Neural progenitor cell (in vitro differentiated cells): Measurements from ENCODE around the gene FOXE1. TPM values are rescaled to one million over a fixed set of nuclear protein-coding genes. Genes with fewer than 3 reads are reported as not detected.
A peak's percentile ranks its signal among the peaks of the same experiment; 100 is the strongest.

Experiments used
- DNase-seq: peaks from one replicate; pipeline ENCODE4 v3.0.0-alpha.2; 2016; ENCODE audit warnings: low spot score
- H2AFZ ChIP-seq: fragments of 200-600 bp; sonication (generic); replicated peaks from 2 replicates; pipeline ENCODE4 v1.6.1; 2016; ENCODE audit warnings: antibody characterized with exemption
- H3F3A ChIP-seq: fragments of 200-600 bp; sonication (generic); 2 replicates; pipeline ENCODE4 v1.6.1; 2016; ENCODE audit warnings: antibody characterized with exemption, low read depth
- H3K27ac ChIP-seq: fragments of 200-600 bp; sonication (generic); 2 replicates; pipeline ENCODE4 v1.5.1; 2016; ENCODE audit warnings: mild to moderate bottlenecking
- H3K27me3 ChIP-seq: fragments of 200-600 bp; sonication (generic); 2 replicates; pipeline ENCODE4 v1.6.1; 2016; ENCODE audit warnings: mild to moderate bottlenecking, moderate library complexity
- H3K36me3 ChIP-seq: fragments of 200-600 bp; sonication (generic); 2 replicates; pipeline ENCODE4 v1.5.1; 2016
- H3K4me1 ChIP-seq: fragments of 200-600 bp; sonication (generic); 2 replicates; pipeline ENCODE4 v1.6.1; 2016; ENCODE audit warnings: mixed run types
- H3K4me2 ChIP-seq: fragments of 200-600 bp; sonication (generic); 2 replicates; pipeline ENCODE4 v1.6.1; 2016
- H3K4me3 ChIP-seq: fragments of 200-600 bp; sonication (generic); 2 replicates; pipeline ENCODE4 v1.5.1; 2016
- H3K79me2 ChIP-seq: fragments of 200-600 bp; sonication (generic); 2 replicates; pipeline ENCODE4 v1.6.1; 2016; ENCODE audit warnings: low read depth
- H3K9ac ChIP-seq: fragments of 200-600 bp; sonication (generic); 2 replicates; pipeline ENCODE4 v1.6.1; 2016
- H3K9me3 ChIP-seq: fragments of 200-600 bp; sonication (generic); 2 replicates; pipeline ENCODE4 v1.5.1; 2016; ENCODE audit warnings: low read depth
- H4K20me1 ChIP-seq: fragments of 200-600 bp; sonication (generic); 2 replicates; pipeline ENCODE4 v1.6.1; 2016; ENCODE audit warnings: low read depth
- H3K27ac Mint-ChIP-seq: 3 replicates; pipeline ENCODE4 v1.8.0; 2021; ENCODE audit warnings: mixed read lengths
- H3K27me3 Mint-ChIP-seq: 2 replicates; pipeline ENCODE4 v1.8.0; 2022; ENCODE audit warnings: low read depth, mild to moderate bottlenecking, inconsistent platforms, moderate library complexity, mixed read lengths; ENCODE audit not compliant: insufficient read depth
- H3K36me3 Mint-ChIP-seq: 3 replicates; pipeline ENCODE4 v1.8.0; 2021; ENCODE audit warnings: mixed read lengths
- H3K4me1 Mint-ChIP-seq: 3 replicates; pipeline ENCODE4 v1.8.0; 2021; ENCODE audit warnings: mixed read lengths
- H3K4me3 Mint-ChIP-seq: 3 replicates; pipeline ENCODE4 v1.8.0; 2021; ENCODE audit warnings: mild to moderate bottlenecking, moderate library complexity, mixed read lengths
- H3K9me3 Mint-ChIP-seq: 3 replicates; pipeline ENCODE4 v1.8.0; 2020; ENCODE audit warnings: mixed read lengths
- CTCF ChIP-seq: fragments of 200-600 bp; sonication (generic); IDR thresholded peaks from 2 replicates; pipeline ENCODE4 v1.5.1; 2017; ENCODE audit warnings: antibody characterized with exemption, mild to moderate bottlenecking
- EZH2 ChIP-seq: fragments of 200-600 bp; sonication (generic); IDR thresholded peaks from 2 replicates; pipeline ENCODE4 v1.6.1; 2017; ENCODE audit warnings: antibody characterized with exemption, mild to moderate bottlenecking, moderate library complexity
- EZH2phosphoT487 ChIP-seq: fragments of 200-600 bp; sonication (generic); IDR thresholded peaks from 2 replicates; pipeline ENCODE4 v1.6.1; 2017; ENCODE audit warnings: antibody characterized with exemption
- total RNA-seq: library from RNA; depleted of rRNA; stranded (reverse); fragments of >200 nt; gene quantifications from 2 replicates; pipeline ENCODE4 v1.2.3, GENCODE V29; 2015; ENCODE audit warnings: low replicate concordance

The FOXE1 gene
- total RNA-seq, 1 donor from 2014 or later: not detected

GRCh38 chr9:97848480-97849237 is 4.4 kb upstream of the FOXE1 start:
- Histone ChIP-seq H3K4me3 (peak overlapping the region; percentile 30), H3K4me1 (peaks cover 19% of the 10 kb centered on the region), H3K36me3 (no peaks in the 10 kb centered on the region), H3K9ac (no peak overlapping the region), H3F3A (peaks cover 15% of the 10 kb centered on the region), H3K9me3 (no peaks in the 10 kb centered on the region), H4K20me1 (peaks cover 66% of the 10 kb centered on the region), H2AFZ (no peak overlapping the region), H3K4me2 (peak overlapping the region; percentile 72), H3K79me2 (no peaks in the 10 kb centered on the region), H3K27me3 (peaks cover 100% of the 10 kb centered on the region), H3K27ac (no peak overlapping the region)
- peaks cover 6% of the 10 kb centered on the region for H3K9me3 Mint-ChIP-seq
- H3K36me3 Mint-ChIP-seq: no peaks in the 10 kb centered on the region
- H3K4me1 Mint-ChIP-seq: peaks cover 8% of the 10 kb centered on the region
- no peak overlapping the region for H3K27ac Mint-ChIP-seq
- peak; percentile 59 for DNase-seq
- no peak for TF ChIP-seq CTCF
- TF ChIP-seq EZH2phosphoT487: peak; percentile 98
- peak; percentile 98 for TF ChIP-seq EZH2
- peaks cover 72% of the 10 kb centered on the region for H3K27me3 Mint-ChIP-seq
- no peak overlapping the region for H3K4me3 Mint-ChIP-seq

GRCh38 chr9:97849980-97850379 is 3.0 kb upstream of the FOXE1 start:
- no peaks in the 10 kb centered on the region for H3K36me3 ChIP-seq
- Mint-ChIP-seq H3K27me3 (peaks cover 79% of the 10 kb centered on the region), H3K4me1 (peaks cover 10% of the 10 kb centered on the region), H3K36me3 (no peaks in the 10 kb centered on the region), H3K27ac (no peak overlapping the region), H3K9me3 (peaks cover 6% of the 10 kb centered on the region), H3K4me3 (no peak overlapping the region)
- H3K79me2 ChIP-seq: no peaks in the 10 kb centered on the region
- peaks cover 72% of the 10 kb centered on the region for H4K20me1 ChIP-seq
- H3K9ac ChIP-seq: no peak overlapping the region
- H3K27me3 ChIP-seq: peaks cover 100% of the 10 kb centered on the region
- no peak overlapping the region for H3K4me2 ChIP-seq
- no peak overlapping the region for H3K27ac ChIP-seq
- H3F3A ChIP-seq: peaks cover 15% of the 10 kb centered on the region
- peaks cover 19% of the 10 kb centered on the region for H3K4me1 ChIP-seq
- H2AFZ ChIP-seq: no peak overlapping the region
- TF ChIP-seq EZH2 (no peak), EZH2phosphoT487 (no peak), CTCF (no peak)
- no peak overlapping the region for H3K4me3 ChIP-seq
- no peaks in the 10 kb centered on the region for H3K9me3 ChIP-seq
- no peak for DNase-seq

DNA sequence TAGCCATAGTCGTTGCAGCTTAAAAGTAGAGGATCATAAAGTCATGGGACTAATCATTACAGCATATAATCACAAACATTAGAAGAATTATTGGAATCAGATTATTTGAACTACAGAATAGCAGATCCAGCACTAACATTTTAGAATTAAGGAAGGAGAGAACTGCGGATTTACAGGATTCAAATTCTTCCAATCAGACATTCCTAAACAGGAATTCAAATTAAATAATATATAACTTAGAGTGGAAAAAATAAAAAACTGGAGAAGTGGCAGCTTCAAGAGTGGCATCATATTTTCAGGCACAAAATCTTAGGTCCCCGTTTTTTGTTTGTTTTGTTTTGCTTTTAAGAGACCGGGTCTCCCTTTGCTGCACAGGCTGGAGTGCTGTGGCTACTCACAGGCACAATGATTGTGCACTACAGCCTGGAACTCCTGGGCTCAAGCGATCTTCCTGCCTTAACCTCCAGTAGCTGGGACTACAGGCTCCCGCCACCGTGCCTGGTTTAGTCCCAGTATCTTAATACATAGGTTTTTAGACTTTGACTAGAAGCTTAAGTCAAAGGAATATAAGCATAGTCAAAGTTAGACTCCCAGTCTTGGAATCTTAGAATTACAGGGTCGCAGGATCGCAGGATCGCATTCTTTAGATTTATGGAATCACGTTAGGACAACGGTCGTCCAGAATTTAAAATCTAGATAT is 2.1 kb upstream of the FOXE1 start:
- no peak overlapping the region for H3K4me3 ChIP-seq
- H3K4me3 Mint-ChIP-seq: no peak overlapping the region
- H3K27me3 Mint-ChIP-seq: peaks cover 83% of the 10 kb centered on the region

More for the DNA sequence above, 2.1 kb upstream of the FOXE1 start:
- H3K9me3 ChIP-seq: no peaks in the 10 kb centered on the region
- no peaks in the 10 kb centered on the region for H3K36me3 Mint-ChIP-seq
- TF ChIP-seq EZH2 (peak; percentile 14), EZH2phosphoT487 (peak; percentile 60), CTCF (no peak)
- no peaks in the 10 kb centered on the region for H3K79me2 ChIP-seq
- H2AFZ ChIP-seq: no peak overlapping the region
- H3K4me1 ChIP-seq: peaks cover 19% of the 10 kb centered on the region
- peaks cover 81% of the 10 kb centered on the region for H4K20me1 ChIP-seq
- H3K4me1 Mint-ChIP-seq: peaks cover 10% of the 10 kb centered on the region
- H3K36me3 ChIP-seq: no peaks in the 10 kb centered on the region
- no peak overlapping the region for H3K4me2 ChIP-seq
- H3F3A ChIP-seq: peaks cover 19% of the 10 kb centered on the region
- H3K9me3 Mint-ChIP-seq: peaks cover 6% of the 10 kb centered on the region
- H3K27ac Mint-ChIP-seq: no peak overlapping the region
- peaks cover 100% of the 10 kb centered on the region for H3K27me3 ChIP-seq
- H3K9ac ChIP-seq: no peak overlapping the region
- DNase-seq: no peak
- no peak overlapping the region for H3K27ac ChIP-seq
